GM12891 (cell line): ENCODE results near the gene SRL.
"Not testable (repeated sequence)": the region's sequence is repeated elsewhere in the genome, so short reads cannot be mapped to it uniquely, and the experiment has no call there.

Source experiments
- DNase-seq: peaks from one replicate; pipeline ENCODE4 v3.0.0; 2011; ENCODE audit warnings: low spot score; ENCODE audit not compliant: insufficient read length
- FAIRE-seq: peaks from 2 replicates; lab custom pipeline; 2011; peaks lifted over from hg19 to GRCh38; lab: Jason Lieb, UNC
- PAX5 ChIP-seq: IDR thresholded peaks from 2 replicates; pipeline ENCODE4 v1.6.1; 2011; ENCODE audit warnings: low read length, moderate library complexity, mild to moderate bottlenecking; ENCODE audit not compliant: insufficient read depth, severe bottlenecking
- POLR2A ChIP-seq: IDR thresholded peaks from 2 replicates; pipeline ENCODE4 v1.6.1; 2011; ENCODE audit warnings: low read depth, low read length, control low read depth
- POLR2AphosphoS5 ChIP-seq: IDR thresholded peaks from 2 replicates; pipeline ENCODE4 v1.6.1; 2011; ENCODE audit warnings: low read depth, low read length, control low read depth
- POU2F2 ChIP-seq: IDR thresholded peaks from 2 replicates; pipeline ENCODE4 v1.6.1; 2011; ENCODE audit warnings: low read depth, mild to moderate bottlenecking, control low read depth, low read length, moderate library complexity
- SPI1 ChIP-seq: IDR thresholded peaks from 2 replicates; pipeline ENCODE4 v1.6.1; 2011; ENCODE audit warnings: low read depth, low read length, control low read depth
- TAF1 ChIP-seq: IDR thresholded peaks from 2 replicates; pipeline ENCODE4 v1.6.1; 2011; ENCODE audit warnings: low read depth, low read length, control low read depth

The SRL gene

DNA sequence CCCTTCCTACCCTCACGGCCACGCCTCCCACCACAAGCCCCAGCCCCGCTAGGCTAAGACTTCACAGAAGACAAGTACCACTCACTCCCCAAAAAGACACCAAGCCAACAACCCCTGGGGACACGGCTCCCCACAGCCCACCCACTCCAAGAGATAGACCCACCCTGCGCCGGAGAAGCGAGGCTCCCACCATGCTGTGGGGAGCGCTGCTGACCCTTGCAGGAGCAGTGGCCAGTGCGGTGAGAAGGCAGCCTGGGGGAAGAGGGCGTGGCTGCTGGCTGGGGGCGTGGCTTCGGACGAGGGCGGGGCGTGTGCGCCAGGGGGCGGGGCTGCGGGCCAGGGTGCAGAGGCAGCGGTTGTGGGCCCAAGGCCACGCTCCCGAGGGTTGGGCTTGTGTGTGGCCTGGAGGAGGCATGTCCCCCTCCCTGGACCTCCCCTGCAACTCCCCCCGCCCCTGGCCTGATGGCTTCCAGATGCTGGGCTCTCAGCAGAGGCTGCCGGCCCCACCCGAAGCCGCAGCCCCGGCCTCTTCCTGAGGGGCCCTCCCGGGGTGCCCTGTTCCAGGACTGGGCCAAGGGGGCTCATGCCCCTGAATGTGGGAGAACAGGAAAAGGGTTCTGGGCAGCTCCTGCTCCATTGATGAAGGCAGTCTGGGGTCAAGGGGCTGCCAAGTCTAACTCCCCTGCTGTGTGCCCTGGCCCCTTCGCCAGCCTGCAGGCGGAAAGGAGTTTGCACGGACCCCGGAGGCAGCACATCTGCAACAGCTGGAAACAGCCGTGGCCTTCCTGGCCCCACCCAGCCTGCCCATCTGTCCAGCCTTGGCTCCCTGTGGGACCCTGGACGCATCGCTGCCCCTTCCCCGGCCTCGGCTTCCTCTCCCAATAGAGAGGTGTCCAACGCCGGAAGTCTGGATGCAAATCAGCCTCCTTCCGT is 21.9 kb upstream of the SRL start:
- DNase-seq, result no peak
- TF ChIP-seq POU2F2, result no peak
- TF ChIP-seq SPI1, result no peak
- no peak for TF ChIP-seq POLR2A
- no peak for TF ChIP-seq TAF1
- no peak for TF ChIP-seq POLR2AphosphoS5
- TF ChIP-seq PAX5, result no peak
- no peak for FAIRE-seq

- no peak for TF ChIP-seq POLR2A
- no peak for TF ChIP-seq TAF1
- no peak for TF ChIP-seq PAX5
- no peak for FAIRE-seq
- no peak for DNase-seq
These were observed 20.5 kb upstream of the SRL start for GRCh38 chr16:4262303-4262835.

DNA sequence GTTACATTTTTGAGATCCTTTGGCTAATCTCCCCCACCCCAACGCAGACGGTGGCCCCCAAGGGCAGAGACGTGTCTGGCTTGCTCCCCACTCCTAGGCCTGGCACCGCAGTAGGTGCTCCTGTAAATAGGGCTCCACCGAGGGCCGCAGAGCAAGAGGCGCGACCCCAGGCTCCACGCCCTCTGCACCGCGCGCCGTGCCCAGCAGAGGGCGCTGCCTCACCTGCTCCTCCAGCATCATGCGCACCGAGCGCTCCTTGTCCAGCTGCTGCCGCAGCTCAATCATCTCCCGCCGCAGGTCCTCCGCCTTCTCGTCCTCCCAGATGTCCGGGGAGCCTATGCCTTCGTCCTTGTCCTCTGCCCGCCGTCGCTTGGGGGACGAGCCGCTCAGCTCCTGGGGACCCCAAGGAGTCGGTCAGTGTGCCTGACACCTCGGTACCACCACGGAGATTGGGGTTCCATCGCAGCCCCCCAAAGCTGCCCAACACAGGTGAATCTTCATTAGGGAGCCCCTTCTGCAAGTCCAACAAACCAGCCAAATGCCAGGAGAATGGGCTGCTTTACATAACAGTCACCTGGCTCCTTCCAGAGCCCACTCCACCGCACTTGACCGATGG is 19.8 kb upstream of the SRL start:
- no peak for FAIRE-seq
- DNase-seq, result no peak

DNA sequence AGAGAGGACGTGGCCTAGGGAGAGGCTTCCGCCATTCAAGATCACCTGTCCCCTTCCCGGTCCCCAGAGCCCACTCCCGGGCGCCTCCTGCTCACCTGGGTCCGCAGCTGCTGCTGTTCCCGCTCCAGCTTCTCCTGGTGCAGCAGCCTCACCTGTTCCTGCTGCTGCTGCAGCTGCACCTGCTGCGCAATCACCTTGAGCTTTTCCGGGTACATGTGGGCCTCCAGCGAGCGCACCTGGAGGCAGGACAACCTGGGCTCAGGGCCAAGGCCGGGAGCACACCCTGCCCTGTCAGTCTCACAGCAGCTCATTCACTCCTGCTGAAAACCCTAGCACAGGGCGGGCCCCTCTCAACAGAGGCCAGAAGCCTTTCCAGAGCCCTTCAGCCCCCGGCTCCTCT is 18.5 kb upstream of the SRL start:
- TF ChIP-seq TAF1 (no peak), POU2F2 (no peak), POLR2AphosphoS5 (no peak), POLR2A (no peak), SPI1 (no peak), PAX5 (no peak)
- FAIRE-seq (no peak), DNase-seq (no peak)

More for the DNA sequence above, 19.8 kb upstream of the SRL start:
- no peak for TF ChIP-seq POLR2AphosphoS5
- TF ChIP-seq POLR2A, result no peak
- no peak for TF ChIP-seq POU2F2
- TF ChIP-seq SPI1, result no peak
- TF ChIP-seq PAX5, result no peak
- TF ChIP-seq TAF1, result no peak

- TF ChIP-seq SPI1 (no peak), POLR2AphosphoS5 (no peak), TAF1 (no peak), POLR2A (no peak), POU2F2 (no peak), PAX5 (no peak)
- no peak for FAIRE-seq
- no peak for DNase-seq
These were observed 16.0 kb upstream of the SRL start for GRCh38 chr16:4257646-4258556.

GRCh38 chr16:4253394-4254150 is 11.7 kb upstream of the SRL start:
- peak; percentile 98 for DNase-seq
- peak; percentile 99 for FAIRE-seq

DNA sequence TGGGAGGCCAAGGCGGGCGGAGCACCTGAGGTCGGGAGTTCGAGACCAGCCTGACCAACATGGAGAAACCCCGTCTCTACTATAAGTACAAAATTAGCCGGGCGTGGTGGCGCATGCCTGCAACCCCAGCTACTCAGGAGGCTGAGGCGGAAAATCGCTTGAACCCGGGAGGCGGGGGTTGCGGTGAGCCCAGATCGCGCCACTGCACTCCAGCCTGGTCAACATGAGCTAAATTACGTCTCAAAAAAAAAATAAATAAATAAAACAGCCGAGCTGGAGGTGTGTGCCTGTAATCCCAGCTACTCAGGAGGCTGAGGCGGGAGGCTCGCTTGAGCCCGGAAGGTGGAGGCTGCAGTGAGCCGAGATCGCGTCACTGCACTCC is 11.1 kb upstream of the SRL start:
- not testable (repeated sequence) for FAIRE-seq, DNase-seq

More at GRCh38 chr16:4253394-4254150, 11.7 kb upstream of the SRL start:
- TF ChIP-seq PAX5 (no peak), TAF1 (peak; percentile 56; the same call in 1 of the 2 replicates), SPI1 (no peak), POLR2AphosphoS5 (peak; percentile 70), POLR2A (peak; percentile 68), POU2F2 (no peak; the same call in 1 of the 2 replicates)

DNA sequence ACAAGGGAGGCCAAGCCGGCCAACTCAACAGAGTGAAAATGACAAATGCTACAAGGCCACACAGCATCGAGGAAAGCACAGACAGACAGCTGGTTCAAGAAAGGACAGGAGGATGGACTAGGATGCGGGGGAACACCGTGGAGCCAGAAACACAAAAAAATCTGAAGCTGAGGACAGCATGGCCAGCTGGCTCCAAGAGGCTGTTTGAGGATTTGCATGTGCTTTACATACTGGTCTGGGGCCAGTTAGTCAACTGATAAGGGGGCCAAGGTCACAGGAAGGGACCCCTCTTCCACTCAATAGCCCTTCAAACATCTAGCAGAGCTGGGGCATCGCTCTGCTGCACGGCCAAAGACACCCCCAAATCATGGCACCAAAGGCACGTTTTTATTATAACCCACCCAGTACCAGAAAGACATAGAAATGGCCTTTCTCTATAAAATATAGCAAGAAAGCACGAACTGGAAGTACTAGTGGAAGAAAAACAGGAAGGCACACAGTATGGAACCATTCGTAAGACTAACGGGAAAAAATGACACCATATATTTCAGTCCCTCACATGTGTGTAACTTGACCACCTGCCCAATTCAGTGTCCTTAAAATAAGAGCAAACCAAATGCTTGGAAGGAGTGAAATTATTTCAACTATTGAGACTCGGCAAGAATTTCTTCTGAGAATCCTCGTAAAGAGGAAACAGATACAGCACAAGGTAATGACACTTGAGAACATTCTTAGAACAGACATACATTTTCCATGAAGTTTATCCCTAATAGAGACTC is 7.8 kb upstream of the SRL start:
- DNase-seq, result no peak
- TF ChIP-seq POLR2AphosphoS5, result no peak
- TF ChIP-seq POU2F2, result no peak
- TF ChIP-seq POLR2A, result no peak
- FAIRE-seq, result no peak

GRCh38 chr16:4247460-4247784 is 5.5 kb upstream of the SRL start:
- DNase-seq, result no peak
- no peak for TF ChIP-seq SPI1
- TF ChIP-seq POU2F2, result no peak
- no peak for TF ChIP-seq POLR2A
- TF ChIP-seq PAX5, result no peak
- no peak for TF ChIP-seq POLR2AphosphoS5
- TF ChIP-seq TAF1, result no peak
- FAIRE-seq, result no peak
